Epidermal melanocyte (primary cell): ENCODE measurements around the gene CCDC138.

Experiments used
- DNase-seq: peaks from one replicate; pipeline ENCODE4 v3.0.0; 2011; ENCODE audit warnings: low spot score; ENCODE audit not compliant: insufficient read length

The CCDC138 gene

GRCh38 chr2:108894766-108895165, 108.2 kb downstream of the CCDC138 start:
- DNase-seq, result no peak

DNA sequence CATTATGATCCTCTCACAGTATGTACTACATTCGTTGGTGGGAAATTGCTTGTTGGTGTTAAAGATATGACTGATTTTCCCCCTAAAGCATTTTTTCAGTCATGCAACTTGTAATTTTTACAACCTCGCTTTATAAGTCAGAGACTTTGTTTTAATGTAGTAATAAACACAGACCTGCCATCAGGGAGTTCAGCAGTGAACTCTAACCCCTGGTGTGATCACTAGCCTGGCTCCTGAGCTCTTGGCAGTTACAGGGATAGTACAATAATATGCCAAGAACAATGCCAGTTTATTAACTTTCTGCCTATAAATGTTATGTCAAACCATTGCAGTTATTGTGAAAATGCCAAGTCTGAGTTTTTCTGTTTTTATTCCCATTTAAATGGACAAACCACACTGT, 108.6 kb downstream of the CCDC138 start:
- no peak for DNase-seq

- DNase-seq, result no peak
These were observed 110.2 kb downstream of the CCDC138 start for GRCh38 chr2:108896741-108897140.

- no peak for DNase-seq
These were observed 111.9 kb downstream of the CCDC138 start for GRCh38 chr2:108898315-108899082.

GRCh38 chr2:108904680-108905079, 118.1 kb downstream of the CCDC138 start:
- no peak for DNase-seq

GRCh38 chr2:108905176-108905575, 118.6 kb downstream of the CCDC138 start:
- no peak for DNase-seq

DNA sequence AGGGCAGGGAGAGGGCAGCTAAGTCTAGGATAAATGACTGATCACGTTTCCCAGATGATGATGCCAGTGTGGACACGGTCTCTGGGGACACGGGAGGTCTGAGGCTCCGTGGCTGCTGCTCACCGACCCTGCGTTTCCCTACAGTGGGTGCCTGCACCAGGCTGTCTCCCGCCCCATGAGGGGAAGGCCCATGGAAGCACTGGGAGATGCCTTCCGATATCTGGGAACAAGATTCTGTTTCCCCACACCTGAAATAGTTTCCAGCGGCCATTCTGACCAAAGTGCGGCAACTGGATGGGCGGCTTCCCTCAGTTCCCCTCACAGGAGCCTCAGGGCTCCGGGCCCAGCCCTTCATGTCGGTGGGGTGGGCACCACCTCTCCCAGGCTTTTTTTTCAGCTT, 119.3 kb downstream of the CCDC138 start:
- no peak for DNase-seq

GRCh38 chr2:108906403-108907077, 120.0 kb downstream of the CCDC138 start:
- DNase-seq, result no peak

GRCh38 chr2:108907822-108908712, 121.5 kb downstream of the CCDC138 start:
- no peak for DNase-seq

DNA sequence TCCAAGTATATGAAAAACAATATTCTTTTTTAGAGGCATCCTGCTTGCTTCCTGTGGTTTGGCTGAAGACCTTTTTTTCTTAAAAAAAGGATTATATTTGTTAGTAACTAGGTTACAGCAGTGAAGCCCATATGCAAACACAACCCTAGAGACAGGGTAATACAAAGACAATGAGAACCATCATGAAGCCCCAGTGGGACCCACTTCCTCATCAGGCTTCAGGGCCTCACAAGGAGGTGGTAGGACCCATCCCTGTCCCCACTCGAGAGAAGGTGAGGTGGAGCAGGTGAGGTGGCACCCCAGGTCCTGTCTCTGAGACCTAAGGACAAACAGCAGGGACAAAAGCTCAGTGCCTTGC, 122.1 kb downstream of the CCDC138 start:
- DNase-seq, result no peak

DNA sequence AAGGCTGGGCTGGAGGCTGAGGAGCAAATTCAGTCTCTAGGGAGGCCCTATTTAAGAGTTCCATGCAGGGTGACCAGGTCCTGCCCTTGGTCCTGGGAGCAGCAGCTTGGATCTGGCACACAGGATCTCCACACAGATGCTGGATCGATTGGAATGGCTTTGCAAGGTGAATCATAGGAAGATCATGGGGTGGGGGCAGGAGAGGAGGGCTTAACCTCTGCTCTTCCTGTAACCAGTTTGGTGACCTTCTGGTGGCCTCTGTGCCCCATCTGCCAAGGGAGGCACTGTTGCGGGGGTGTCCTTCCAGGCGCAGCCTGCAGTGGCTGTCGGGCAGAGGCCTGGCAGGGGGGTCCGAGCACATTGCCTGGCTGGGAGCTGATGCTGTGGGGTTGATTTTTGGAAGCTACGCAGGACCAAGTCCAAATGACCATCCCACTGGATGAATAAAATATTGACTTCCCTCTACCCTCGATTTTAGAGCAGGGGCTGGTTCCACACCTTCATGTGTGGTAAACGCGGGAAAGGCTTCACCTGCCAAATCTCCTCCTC, 122.8 kb downstream of the CCDC138 start:
- DNase-seq, result no peak

GRCh38 chr2:108910011-108910431, 123.5 kb downstream of the CCDC138 start:
- no peak for DNase-seq

DNA sequence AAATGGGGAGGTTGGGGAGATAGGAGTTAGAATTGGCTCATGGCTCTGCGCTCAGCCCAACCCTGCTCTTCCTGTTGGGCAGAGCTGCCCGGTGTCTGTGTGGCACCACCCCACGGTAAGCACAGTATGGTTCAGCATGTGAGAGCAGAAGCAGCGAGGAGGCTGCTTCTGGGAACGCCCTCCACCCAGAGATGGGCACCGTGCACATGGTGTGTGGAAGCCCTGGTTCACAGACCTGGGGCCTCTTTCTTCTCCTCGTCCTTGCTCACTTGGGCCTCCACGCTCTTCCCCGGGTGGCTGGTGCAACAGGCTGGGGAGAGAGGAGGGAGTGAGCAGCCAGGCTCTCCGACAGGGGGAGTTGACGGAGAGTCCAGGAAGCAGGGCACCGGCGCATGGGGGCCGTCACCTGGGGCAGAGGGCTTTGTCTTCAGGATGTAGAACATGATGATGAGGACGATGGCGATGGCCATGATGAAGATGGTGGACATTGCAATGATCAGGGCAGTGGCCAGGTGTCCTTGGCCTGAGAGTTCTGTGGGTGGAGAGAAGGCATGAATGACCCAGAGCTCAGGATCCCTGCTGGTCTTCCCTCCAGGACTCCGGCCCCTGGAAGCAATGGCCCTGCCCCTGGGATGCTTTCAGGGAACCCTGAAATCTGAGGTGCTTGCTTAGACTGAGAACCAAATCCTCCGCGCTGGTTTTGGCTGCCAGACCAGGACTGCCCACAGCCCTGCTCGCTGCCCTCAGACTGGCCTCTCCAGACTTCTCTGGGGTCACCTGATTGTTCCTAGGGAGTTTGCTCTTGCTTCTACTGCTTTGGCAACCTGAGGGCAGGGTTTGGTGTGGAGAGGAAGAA, 124.2 kb downstream of the CCDC138 start:
- no peak for DNase-seq

GRCh38 chr2:108911401-108911800, 124.8 kb downstream of the CCDC138 start:
- DNase-seq, result no peak

- no peak for DNase-seq
These were observed 125.4 kb downstream of the CCDC138 start for GRCh38 chr2:108911807-108912628.

DNA sequence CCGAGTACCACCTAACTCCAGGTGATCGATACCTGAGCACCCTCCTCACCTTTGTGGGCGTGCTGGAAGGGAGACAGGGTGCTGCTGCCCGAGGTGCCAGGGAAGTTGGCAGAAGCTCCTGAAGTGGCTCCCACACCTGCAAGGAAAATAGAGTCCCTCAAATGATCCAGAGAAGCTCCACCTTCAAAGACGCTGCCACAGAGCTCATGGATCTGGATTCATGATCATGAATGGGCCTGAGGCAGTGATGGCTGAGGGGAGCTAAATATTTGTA, 126.0 kb downstream of the CCDC138 start:
- DNase-seq, result no peak

DNA sequence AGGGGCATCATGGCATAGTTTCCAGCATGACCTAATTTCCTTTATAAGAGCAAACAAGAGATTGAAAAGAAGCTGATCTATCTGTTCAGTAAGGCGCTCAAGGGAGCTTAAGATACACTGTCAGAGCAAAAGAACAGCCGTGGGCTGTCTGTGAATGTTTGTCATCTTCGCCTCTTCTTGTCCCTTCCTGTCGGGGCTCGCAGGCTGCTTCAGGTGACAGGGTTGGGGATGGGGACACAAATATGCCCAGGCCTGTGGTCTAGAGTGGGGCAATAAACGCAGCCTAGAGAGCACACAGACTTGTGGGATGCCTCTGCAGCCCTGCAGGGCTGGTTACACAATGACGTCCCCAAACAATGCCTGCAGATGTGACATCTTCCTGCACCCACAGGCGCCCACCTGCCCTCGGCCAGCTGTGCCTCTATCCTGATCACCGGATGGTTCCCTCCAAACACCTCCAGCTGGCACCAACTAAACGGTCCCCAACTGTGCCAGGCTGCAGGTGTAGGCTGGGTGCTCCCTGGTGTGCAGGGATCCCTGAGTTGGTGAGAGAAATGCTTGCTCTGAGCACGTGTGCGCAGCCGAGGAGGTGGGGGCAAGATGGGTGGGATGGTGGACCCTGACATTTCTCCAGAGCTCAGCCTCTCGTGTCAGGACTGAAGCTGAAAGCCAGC, 129.7 kb downstream of the CCDC138 start:
- DNase-seq, result no peak

DNA sequence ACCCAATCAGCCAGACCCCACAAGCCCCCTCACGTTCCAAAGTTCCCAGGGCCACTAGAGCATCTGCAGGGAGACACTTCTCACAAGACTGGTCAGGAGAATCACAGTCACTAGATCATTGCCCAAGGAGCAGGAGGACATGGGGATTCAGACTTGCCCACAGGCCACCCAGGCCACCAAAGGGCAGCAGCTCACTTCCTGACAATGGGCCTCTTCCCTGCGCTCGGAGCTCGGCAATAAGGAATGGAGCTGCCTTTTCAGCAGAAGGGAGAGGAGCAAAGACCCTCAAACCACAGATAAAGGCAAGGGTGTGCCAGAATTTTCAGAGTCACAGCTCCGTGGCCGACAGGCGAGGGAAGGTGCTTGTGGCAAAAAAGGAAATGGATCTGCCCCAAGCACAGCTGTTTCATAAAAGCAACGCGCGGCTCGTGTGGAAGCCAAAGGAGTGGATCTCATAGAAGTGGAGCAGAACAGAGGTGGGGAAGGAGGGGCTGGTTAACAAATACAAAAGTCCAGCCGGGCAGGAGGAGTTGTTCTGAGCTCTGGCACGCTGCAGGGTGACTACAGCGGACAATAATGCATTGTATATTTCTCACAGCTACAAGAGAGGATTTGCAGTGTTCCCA, 130.3 kb downstream of the CCDC138 start:
- DNase-seq, result no peak

GRCh38 chr2:108917526-108917925, 131.0 kb downstream of the CCDC138 start:
- DNase-seq, result no peak
